ENCODE measurements around the gene ELAVL1.
A peak's percentile ranks its signal among the peaks of the same experiment; 100 is the strongest.

- TF ChIP-seq, protein P1, sequence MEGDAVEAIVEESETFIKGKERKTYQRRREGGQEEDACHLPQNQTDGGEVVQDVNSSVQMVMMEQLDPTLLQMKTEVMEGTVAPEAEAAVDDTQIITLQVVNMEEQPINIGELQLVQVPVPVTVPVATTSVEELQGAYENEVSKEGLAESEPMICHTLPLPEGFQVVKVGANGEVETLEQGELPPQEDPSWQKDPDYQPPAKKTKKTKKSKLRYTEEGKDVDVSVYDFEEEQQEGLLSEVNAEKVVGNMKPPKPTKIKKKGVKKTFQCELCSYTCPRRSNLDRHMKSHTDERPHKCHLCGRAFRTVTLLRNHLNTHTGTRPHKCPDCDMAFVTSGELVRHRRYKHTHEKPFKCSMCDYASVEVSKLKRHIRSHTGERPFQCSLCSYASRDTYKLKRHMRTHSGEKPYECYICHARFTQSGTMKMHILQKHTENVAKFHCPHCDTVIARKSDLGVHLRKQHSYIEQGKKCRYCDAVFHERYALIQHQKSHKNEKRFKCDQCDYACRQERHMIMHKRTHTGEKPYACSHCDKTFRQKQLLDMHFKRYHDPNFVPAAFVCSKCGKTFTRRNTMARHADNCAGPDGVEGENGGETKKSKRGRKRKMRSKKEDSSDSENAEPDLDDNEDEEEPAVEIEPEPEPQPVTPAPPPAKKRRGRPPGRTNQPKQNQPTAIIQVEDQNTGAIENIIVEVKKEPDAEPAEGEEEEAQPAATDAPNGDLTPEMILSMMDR (IDR thresholded peaks at IDR 0.05; ENCODE audit: poor library complexity, severe bottlenecking) = no peak
- no peak for TF ChIP-seq EP300 (conservative IDR thresholded peaks at IDR 0.05; ENCODE audit: poor library complexity, severe bottlenecking)
- peak; percentile 33 for TF ChIP-seq EZH2 (IDR thresholded peaks at IDR 0.05; ENCODE audit: borderline replicate concordance, insufficient read depth, low read length, poor library complexity, severe bottlenecking)
These were observed 88.5 kb downstream of the ELAVL1 start for GRCh38 chr19:7916955-7917266.

Measured in neural cell (in vitro differentiated cells).